Melanocyte of skin (primary cell): ENCODE data around the gene LRRC45. TPM values are rescaled to one million over a fixed set of nuclear protein-coding genes. Genes with fewer than 3 reads are reported as not detected.

Experiments used
- total RNA-seq, 2 donors: library from RNA; depleted of rRNA; stranded (reverse); fragments of >200 nt; gene quantifications; 2 replicates each; pipeline ENCODE4 v1.2.3, GENCODE V29; 2012

Gene LRRC45
- total RNA-seq = 10 to 100 TPM; 14.8 to 30.0 TPM

DNA sequence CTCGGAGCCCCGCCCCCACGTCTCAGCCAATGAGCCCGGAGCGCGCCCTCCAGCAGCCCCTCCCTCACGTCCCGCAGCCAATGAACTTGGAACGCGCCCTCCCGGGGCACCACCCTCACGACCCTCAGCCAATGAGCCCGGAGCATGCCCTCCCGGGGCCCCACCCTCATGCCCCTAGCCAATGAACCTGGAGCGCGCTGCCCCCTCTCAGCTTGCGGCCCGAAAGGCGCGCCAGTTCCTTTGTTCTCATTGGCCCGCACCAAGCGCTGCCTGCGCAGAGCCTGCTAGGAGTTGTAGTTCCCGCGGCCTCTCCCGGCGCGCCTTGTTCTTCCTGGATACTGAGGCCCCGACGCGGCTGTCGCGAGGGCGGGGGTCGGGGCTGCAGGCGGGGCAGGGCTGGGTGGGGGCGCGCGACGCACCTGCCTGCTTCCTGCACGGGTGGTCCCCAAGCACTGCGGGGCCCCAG is at the start of gene LRRC45:
TSS of gene LRRC45 (plus strand) at position 325 of the 466 bp plus-strand sequence. CDS start 339 bp downstream, outside the sequence.

GRCh38 chr17:81977211-81977808 is 45.8 kb upstream of the LRRC45 start, which contains the start of gene ASPSCR1:
Gene ASPSCR1 (plus strand): TSS chr17:81977629. CDS start chr17:81977647, 18 bp downstream.

DNA sequence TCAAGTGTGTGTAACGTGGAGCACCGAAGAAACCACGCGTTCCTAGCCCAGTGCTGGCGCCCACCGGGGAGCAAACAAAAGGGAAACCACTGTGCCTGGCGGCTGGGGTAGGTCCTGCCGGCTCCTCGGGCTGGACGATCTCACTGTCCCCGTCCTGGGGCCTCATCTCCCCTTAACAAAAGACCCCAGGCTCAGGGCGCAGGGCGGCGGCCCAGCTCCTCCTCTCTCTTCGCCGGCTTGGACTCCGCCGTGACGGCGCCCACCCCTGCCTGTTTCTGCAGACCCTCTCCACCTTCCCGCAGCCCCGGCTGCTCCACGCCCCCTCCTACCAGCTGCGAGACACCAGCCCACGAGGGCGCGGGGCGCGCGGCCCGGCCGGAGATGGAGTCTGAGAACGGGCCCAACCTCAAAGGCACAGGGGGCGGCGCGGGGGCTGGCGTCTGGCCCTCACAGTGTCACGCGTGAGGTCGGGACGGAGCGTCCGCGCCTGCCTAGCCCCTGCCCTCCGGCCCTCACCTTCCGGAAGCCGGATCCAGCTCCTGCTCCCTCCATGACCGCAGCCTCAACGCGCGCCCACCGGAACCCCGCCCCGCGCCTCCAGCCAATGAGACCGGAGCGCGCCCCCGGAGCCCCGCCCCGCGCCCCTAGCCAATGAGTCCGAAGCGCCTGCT is 660 bp upstream of the LRRC45 start, which contains the start of gene CENPX:
TSS of gene CENPX (minus strand) at position 569 of the 671 bp plus-strand sequence. CDS start at position 552, 17 bp downstream.

GRCh38 chr17:82031303-82031884 is 8.3 kb downstream of the LRRC45 start, which contains the start of gene RAC3:
Gene RAC3 (plus strand): TSS chr17:82031678. CDS start chr17:82031762, 84 bp downstream.

DNA sequence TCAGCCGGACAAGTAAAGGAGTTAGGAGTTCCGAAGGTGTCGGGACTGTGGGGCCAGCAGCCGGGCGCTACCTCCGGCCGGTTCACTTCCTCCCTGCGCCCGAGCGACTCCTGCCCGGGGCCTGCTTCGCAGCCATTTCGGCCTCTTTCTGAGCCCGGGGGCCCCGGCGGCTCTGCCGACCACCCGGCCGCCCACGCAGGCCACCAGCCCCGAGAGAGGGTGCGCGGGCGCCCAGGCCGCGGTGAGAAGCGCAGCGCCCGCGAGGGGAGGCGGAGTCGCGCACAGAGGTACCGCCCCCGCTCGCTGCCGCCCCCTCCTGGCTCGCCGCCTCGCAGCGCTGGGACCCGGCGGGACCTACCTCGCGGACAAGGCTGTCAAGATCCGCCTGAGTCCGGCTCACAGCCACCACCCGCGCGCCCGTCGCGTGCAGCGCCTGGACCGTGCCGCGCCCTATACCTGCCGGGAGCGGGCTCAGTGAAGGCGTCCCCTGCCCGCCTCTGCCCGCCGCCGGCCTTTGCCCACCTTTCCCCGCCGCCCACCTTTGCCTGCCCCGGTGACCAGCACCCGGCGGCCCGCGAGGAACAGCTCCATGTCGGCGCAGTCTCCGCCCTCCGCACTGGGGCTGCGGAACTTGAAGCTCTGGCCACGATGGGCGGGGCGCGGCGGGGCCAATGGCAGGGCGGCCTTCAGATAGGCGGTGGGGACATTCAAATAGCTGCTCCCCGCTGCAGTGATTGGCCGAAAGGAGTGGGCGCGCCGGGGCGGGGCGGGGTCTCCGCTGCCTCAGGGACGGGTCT is 14.2 kb downstream of the LRRC45 start, which contains the start of gene DCXR:
TSS of gene DCXR (minus strand) at position 606 of the 797 bp plus-strand sequence. CDS start at position 591, 15 bp downstream.

GRCh38 chr17:82051776-82052637 is 28.9 kb downstream of the LRRC45 start, which contains the start of the genes GPS1 and RFNG:
Gene GPS1 (plus strand): TSS chr17:82051898. CDS start chr17:82051932, 34 bp downstream.
Gene RFNG (minus strand): TSS chr17:82051811. CDS start chr17:82051766, 45 bp downstream.

GRCh38 chr17:82065638-82066303 is 42.7 kb downstream of the LRRC45 start, which contains the start of gene DUS1L:
Gene DUS1L (minus strand): TSS chr17:82065804. CDS start chr17:82065059, 745 bp downstream.

Other genes starting within 250 kb of the LRRC45 start
- not detected for gene GCGR, start 219.2 kb upstream of the LRRC45 start, total RNA-seq
- gene MCRIP1, start 190.0 kb upstream of the LRRC45 start, total RNA-seq = 10 to 100 TPM; 84.9 to 98.4 TPM
- not detected for gene PPP1R27, start 188.3 kb upstream of the LRRC45 start, total RNA-seq
- 100 to 1,000 TPM; 383 to 481 TPM for gene P4HB, start 162.8 kb upstream of the LRRC45 start, total RNA-seq
- 100 to 1,000 TPM; 192 to 263 TPM for gene ARHGDIA, start 152.0 kb upstream of the LRRC45 start, total RNA-seq
- 100 to 1,000 TPM in 1 of 2 donors, 10 to 100 TPM in 1; 71.6 to 187 TPM for gene ALYREF, start 131.7 kb upstream of the LRRC45 start, total RNA-seq
- gene ANAPC11, start 131.6 kb upstream of the LRRC45 start, total RNA-seq = 100 to 1,000 TPM; 113 to 141 TPM
- 1 to 10 TPM in 1 of 2 donors, not detected in 1; 1.0 TPM for gene NPB, start 121.1 kb upstream of the LRRC45 start, total RNA-seq
- 10 to 100 TPM; 71.6 to 82.9 TPM for gene PCYT2, start 111.9 kb upstream of the LRRC45 start, total RNA-seq
- gene SIRT7, start 105.1 kb upstream of the LRRC45 start, total RNA-seq = 10 to 100 TPM; 14.1 to 15.3 TPM
- gene MAFG, start 95.6 kb upstream of the LRRC45 start, total RNA-seq = 10 to 100 TPM; 23.1 to 33.0 TPM
- gene PYCR1, start 86.0 kb upstream of the LRRC45 start, total RNA-seq = 10 to 100 TPM in 1 of 2 donors, 1 to 10 TPM in 1; 8.3 to 14.3 TPM
- gene MYADML2, start 76.1 kb upstream of the LRRC45 start, total RNA-seq = not detected
- gene NOTUM, start 62.1 kb upstream of the LRRC45 start, total RNA-seq = not detected
- 10 to 100 TPM; 23.6 to 33.7 TPM for gene ASPSCR1, start 45.7 kb upstream of the LRRC45 start, total RNA-seq
- gene CENPX, start 427 bp upstream of the LRRC45 start, total RNA-seq = 10 to 100 TPM; 24.8 to 72.9 TPM
- 10 to 100 TPM; 10.3 to 13.7 TPM for gene RAC3, start 8.4 kb downstream of the LRRC45 start, total RNA-seq
- gene DCXR, start 14.4 kb downstream of the LRRC45 start, total RNA-seq = 10 to 100 TPM; 50.9 to 62.6 TPM
- 10 to 100 TPM; 20.3 to 26.3 TPM for gene RFNG, start 28.5 kb downstream of the LRRC45 start, total RNA-seq
- 100 to 1,000 TPM; 100 to 150 TPM for gene GPS1, start 28.6 kb downstream of the LRRC45 start, total RNA-seq
- gene DUS1L, start 42.5 kb downstream of the LRRC45 start, total RNA-seq = 10 to 100 TPM; 64.0 to 81.3 TPM
- gene FASN, start 74.9 kb downstream of the LRRC45 start, total RNA-seq = 100 to 1,000 TPM; 134 to 239 TPM
- 10 to 100 TPM in 1 of 2 donors, 1 to 10 TPM in 1; 9.3 to 17.3 TPM for gene CCDC57, start 189.5 kb downstream of the LRRC45 start, total RNA-seq
- gene SLC16A3, start 205.7 kb downstream of the LRRC45 start, total RNA-seq = 10 to 100 TPM; 15.1 to 45.6 TPM